NCI-H2081 (cell line): ENCODE results near the gene RGS19.

Source experiments
- DNase-seq, 2 experiments: peaks; one replicate each; lab custom pipeline; 2025; lab: John Stamatoyannopoulos, UW

RGS19 gene

GRCh38 chr20:64063389-64064144 is 15.8 kb downstream of the RGS19 start:
- DNase-seq: no peak

DNA sequence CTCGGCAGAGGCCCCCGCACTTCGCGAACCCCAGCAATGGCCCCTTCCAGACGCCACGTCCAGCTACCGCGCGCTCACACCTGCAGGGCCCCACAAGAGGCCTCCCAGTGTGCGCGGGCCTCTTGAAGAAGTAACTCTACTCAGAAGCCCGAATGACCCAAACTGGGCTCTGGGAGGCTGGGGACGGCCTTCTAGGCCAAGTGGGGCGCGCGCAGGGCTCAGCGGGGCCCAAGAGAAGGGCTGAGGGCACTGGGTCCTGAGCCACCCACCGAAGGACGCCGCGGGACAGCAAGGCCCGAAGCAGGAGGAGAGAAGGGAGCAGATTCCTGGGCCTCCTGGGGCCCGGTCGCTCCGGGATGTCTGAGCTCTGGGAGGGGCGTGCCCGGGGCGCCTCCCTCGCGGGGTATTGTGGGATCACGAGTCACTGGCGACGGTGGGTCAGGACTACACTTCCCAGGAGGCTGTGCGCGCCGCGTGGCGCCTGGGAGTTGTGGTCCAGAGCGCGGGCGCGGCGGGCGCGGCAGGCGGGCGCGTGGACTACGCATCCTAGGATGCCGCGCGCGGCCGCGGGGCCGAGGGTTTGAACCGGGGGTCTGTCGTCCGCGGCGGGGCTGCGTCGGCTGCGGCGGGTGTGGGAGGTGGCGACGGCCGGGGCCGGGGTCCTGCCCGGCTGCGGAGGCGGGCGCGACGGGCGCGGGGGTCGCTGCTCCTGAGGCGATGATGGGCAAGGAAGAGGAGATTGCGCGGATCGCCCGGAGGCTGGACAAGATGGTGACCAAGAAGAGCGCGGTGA is 16.5 kb downstream of the RGS19 start, which contains the start of gene TCEA2:
TSS of gene TCEA2 (plus strand) at position 603 of the 793 bp plus-strand sequence. CDS start at position 718, 115 bp downstream.
- DNase-seq: peak; percentile 93 to 95

DNA sequence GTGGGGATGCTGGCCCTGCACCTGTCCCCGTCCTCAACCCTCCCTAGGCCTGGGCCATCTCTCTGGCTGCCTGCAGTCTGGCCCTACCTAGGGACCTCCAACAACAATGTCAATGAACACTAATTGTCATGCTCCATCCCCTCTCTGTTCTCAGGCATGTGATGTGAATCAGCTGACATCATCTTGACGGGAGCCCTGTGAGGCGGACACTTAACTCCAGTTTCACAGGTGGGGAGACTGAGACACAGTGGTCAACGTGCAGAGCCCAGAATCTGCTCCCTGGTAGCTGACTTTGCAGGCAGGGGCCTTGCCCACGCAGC is 17.1 kb downstream of the RGS19 start:
- DNase-seq: no peak

GRCh38 chr20:64058536-64058935 is 20.8 kb downstream of the RGS19 start:
- no peak for DNase-seq

DNA sequence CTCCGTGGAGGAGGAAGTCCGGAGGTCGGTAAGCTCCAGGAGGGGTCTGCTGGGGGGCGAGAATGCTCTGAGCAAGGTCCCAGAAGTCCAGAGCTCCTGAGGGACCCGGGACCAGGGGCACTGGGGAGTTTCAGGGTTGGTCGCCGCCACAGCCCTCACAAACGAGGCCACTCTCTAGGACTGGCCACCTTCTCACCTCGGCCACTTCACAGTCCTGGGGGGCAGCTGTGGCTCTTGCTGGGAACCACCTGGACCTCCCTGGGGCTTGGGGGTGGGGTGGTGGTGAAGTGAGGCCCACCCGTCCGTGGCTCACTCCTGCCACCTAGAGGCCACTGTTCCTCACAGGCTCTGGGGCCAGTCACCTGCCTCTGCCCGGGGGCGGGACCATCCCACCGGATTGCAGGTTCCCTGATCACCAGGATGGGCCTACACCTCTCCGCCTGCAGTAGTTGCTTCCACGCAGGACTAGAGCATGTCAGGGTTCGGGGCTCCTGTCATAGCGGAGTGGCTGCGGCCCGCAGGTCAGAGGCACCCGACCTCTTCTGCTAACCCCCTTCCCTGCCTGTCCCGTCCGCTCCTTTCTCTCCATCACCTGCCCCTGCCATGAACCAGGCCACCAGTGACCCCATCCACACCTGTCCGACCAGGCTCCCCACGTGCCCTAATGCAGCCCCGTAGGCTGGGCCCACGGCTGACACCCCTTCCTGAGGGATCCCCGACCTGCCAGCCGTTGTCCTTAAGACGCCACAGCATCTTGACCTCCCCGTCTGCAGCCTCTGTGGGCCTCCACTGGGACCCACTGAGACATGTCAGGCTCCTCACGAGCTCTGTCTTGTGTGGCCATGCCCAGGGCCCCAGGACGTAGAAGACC is 21.5 kb downstream of the RGS19 start:
- peak; percentile 60 to 78 for DNase-seq

GRCh38 chr20:64056889-64057627 is 22.3 kb downstream of the RGS19 start:
- no peak for DNase-seq

GRCh38 chr20:64056639-64056888 is 22.8 kb downstream of the RGS19 start:
- DNase-seq: no peak

- peak in 1 of 2 experiments; percentile 23 for DNase-seq
Observed at GRCh38 chr20:64055893-64056638, 23.3 kb downstream of the RGS19 start.

DNA sequence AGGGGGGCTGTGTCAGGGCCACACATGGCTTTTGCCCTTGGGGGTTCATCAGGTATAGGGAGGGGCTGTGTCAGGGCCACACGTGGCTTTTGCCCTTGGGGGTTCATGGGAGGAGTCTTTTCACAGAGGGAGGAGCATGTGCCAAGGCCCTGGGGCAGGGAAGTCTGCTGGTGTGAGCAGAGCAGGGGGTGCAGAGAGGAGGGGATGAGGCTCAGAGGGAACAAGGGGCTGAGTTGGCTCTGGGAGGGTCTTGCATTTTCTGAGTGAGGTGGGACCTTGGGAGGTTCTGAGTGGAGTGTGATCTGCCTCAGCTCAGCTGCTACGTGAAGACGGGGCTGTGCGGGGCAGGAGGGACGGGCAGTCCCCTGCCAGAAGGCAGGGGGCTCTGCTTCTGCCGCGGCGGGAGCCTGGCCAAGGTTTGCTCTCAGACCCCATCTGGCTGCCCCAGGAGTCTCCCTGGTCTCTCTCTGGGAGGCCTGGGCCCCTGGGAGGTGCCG is 23.9 kb downstream of the RGS19 start:
- DNase-seq: no peak

GRCh38 chr20:64053841-64054661 is 25.3 kb downstream of the RGS19 start:
- DNase-seq: no peak

DNA sequence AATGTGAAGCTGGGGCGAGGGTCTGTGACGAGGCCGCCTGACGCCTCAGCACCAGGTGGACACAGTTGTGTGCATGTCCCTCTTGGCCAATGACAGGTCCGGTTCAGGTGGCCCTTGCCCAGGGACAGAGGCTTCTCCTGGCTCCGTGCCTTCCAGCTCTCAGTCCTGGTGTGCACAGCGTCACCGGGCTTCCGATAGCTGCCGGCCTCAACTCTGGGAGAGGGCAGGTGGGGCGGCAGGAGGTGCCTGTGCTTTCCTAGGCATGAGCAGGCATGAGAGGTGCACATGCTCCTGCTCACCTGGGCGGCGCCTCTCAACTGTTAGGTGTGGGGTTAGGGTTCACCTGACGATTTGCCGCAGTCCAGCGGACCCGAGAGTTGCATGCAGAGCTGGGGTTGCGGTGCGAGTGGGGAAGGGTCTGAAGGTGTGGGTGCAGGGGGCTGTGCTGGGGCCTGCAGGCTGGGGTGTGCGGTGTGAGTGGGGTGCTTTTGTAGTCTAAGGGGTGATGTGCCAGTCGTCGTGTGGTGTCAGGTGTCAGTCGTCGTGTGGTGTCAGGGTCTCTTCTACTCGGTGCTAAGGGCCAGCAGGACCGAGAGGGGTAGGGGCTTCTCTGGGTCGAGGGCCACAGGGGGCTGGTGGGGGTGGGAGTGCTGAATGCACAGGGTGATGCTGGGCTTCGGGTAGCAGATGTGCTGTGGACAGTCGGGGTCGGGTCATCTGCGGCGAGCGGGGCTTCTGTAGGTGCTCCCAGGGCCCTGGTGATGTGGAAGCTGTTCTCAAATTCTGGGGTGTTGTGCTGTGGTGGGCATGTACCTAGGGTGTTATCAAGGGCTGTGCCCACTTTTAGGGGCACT is 26.1 kb downstream of the RGS19 start:
- DNase-seq: no peak

GRCh38 chr20:64052326-64052722 is 27.0 kb downstream of the RGS19 start:
- no peak for DNase-seq

DNA sequence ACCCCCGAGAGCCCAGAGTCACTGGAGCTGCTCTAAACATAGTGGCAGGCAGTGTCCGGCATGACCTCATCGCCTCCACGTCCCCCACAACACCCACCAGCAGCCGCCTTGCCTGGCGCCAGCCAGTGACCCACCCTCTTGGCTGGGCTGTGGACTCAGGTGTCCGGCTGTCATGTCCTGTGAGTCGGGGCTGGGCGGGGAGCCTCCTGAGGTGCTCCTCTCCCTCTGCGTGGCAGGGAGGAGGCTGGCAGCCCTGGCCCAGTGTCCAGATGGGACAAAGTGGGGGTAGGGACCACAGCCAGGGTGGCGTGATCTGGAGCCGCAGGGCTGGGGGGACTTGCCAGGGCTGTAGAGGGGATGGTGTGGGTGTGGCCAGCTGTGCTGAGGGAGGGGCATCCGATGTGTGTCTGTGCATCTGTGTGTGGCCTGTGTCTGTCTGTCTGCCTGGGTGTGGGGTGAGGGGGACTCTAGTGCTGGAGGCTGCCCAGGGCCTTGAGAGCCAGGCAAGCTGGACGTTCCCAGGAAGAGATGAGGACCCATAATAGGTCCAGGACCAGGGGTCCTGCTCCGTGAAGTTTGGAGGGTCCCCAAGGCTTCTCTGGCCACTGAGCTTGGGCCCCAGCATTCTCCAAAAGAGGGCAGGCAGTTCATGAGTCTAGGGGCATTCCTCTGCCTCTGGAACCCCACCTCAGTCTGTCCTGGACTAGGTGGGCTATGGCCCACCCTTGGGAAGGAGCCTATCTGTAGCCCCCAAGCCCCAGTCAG is 27.6 kb downstream of the RGS19 start:
- DNase-seq: no peak

- DNase-seq: no peak
Observed at GRCh38 chr20:64051033-64051452, 28.3 kb downstream of the RGS19 start.

DNA sequence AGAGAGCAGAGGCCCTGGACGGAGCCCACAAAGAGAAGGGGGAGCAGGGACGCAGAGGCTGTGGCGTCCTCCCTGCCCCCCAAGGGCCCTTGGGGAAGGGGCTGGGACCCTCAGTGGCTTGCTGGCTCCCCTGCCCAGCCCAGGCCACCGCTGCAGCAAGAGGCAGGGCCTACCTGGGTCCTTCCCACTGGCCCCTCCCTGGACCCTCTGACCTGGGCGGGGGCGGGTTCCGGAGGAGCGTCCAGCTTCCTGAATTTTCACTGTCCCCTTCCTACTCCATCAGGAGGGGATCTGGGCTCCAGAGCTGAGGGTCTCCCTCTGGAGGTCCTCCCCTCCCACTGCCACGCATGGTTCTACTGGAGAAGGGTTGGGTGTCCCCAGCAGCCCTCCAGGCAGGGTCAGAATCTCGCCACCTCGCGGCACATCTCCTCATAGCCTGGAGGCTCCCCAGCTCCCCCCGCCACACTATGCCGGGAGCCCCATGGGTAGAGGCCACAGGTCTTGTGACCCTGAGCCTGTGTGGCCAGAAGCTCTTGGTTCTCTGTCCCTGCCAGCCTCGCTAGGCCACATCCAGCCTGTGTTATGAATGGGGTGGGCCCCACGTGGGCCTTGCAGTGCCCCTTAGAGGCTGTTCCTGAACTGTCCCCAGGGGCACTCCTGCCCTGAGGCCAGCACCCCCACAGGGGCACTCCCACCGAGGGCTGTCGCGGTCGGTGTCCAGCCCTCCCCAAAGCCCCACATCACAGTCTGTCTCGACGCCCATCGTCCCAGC is 28.9 kb downstream of the RGS19 start:
- DNase-seq: no peak

GRCh38 chr20:64049878-64050260 is 29.4 kb downstream of the RGS19 start:
- no peak for DNase-seq

DNA sequence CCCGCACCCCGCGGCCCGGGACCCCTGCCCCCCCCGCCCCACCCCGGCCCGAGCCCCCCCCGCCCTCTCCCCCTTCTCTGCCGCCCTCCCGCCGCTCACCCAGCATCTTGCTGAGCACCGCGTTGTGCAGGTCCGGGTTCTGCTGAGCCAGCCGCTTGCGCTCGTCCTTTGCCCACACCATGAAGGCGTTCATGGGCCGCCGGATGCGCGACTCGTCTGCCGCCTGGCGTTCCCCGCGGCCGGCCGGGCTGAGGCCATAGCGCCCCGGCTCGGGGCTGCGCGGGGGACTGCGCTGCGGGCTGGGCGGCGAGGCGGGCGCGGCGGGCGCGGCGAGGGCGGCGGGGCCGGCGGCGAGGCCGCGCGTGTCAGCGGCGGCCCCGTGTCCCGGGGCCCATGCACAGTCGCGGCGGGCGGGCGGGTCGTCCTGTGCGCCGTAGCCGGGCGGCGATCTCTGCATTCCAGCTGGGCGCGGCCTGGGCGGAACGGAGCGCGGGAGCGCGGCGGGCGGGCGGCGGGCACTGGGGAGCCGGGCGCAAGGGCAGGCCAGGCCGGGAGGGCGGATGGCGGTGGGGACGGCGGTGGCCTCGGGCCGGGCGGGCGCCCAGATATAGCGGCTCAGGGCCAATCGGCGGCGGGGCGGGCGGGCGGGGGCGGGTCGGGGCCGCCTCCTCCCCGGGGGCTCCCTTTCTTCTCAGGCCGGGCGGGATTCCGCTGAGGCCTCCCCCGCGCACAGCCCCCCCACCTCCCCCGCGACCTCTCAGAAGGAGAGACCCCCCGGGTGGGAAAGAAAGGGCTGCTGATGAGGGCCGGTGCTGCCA is 30.0 kb downstream of the RGS19 start, which contains the start of gene SOX18:
TSS of gene SOX18 (minus strand) at position 580 of the 818 bp plus-strand sequence. CDS start at position 457, 123 bp downstream.
- no peak for DNase-seq
